Tibial nerve (tissue), 4 donors: ENCODE data around the gene TMEM176A. TPM values are rescaled to one million over a fixed set of nuclear protein-coding genes. Genes with fewer than 3 reads are reported as not detected.

Experiments
- DNase-seq, 2 donors: peaks; one replicate each; pipeline ENCODE4 v3.0.0-alpha.2; 2019; ENCODE audit warnings: low spot score in 2 of 2
- H3K27ac ChIP-seq, 4 donors: fragments of 200-600 bp; sonication (generic) in 3 of 4; one replicate each; pipeline ENCODE4 v1.5.1; 2017 to 2019; ENCODE audit warnings: mild to moderate bottlenecking in 1 of 4
- H3K27me3 ChIP-seq, 2 donors: fragments of 200-600 bp; sonication (generic) in 1 of 2; one replicate each; pipeline versions ENCODE4 v1.5.1 to v1.6.0; 2017 to 2019
- H3K36me3 ChIP-seq, 3 donors: fragments of 200-600 bp; sonication (generic); one replicate each; pipeline ENCODE4 v1.5.1; 2018 to 2019
- H3K4me1 ChIP-seq, 4 donors: fragments of 200-600 bp; sonication (generic) in 3 of 4; one replicate each; pipeline ENCODE4 v1.5.1; 2017 to 2019
- H3K4me3 ChIP-seq, 4 donors: fragments of 200-600 bp; sonication (generic) in 3 of 4; one replicate each; pipeline ENCODE4 v1.5.1; 2017 to 2019; ENCODE audit warnings: mild to moderate bottlenecking in 1 of 4, moderate library complexity in 1 of 4
- H3K9me3 ChIP-seq, 4 donors: fragments of 200-600 bp; sonication (generic) in 3 of 4; one replicate each; pipeline ENCODE4 v1.5.1; 2017 to 2019
- EP300 ChIP-seq, 2 donors: sonication (generic); formaldehyde crosslinking; IDR thresholded peaks; one replicate each; pipeline ENCODE4 v1.6.1; 2017; ENCODE audit warnings: antibody characterized with exemption in 2 of 2, mild to moderate bottlenecking in 1 of 2
- POLR2A ChIP-seq, 2 donors: fragments of 450-650 bp; IDR thresholded peaks; one replicate each; pipeline ENCODE4 v1.6.1; 2017; ENCODE audit warnings: antibody characterized with exemption in 2 of 2, mild to moderate bottlenecking in 2 of 2, moderate library complexity in 2 of 2
- WGBS, 2 donors: methylation state at CpG; one replicate each; pipeline ENCODE4 v1.1.5; 2018; 5-methylcytosine and 5-hydroxymethylcytosine counted together
- total RNA-seq, 4 donors: library from RNA; depleted of rRNA; stranded (reverse); fragments of >200 nt; gene quantifications; one replicate each; pipeline ENCODE4 v1.1.0, GENCODE V29; 2016
- TF ChIP-seq, protein P1 (sequence below), 5 experiments: fragments of 200-600 bp in 3 of 5; fragments of 450-650 bp in 2 of 5; sonication (generic) in 3 of 5; IDR thresholded peaks; one replicate each; pipeline ENCODE4 v1.5.1; 2016 to 2019; ENCODE audit warnings: antibody characterized with exemption in 5 of 5, mild to moderate bottlenecking in 3 of 5, moderate library complexity in 2 of 5

Gene TMEM176A
- total RNA-seq, 4 donors from 2014 or later = 21.8 to 62.4 (median 36.1) TPM

DNA sequence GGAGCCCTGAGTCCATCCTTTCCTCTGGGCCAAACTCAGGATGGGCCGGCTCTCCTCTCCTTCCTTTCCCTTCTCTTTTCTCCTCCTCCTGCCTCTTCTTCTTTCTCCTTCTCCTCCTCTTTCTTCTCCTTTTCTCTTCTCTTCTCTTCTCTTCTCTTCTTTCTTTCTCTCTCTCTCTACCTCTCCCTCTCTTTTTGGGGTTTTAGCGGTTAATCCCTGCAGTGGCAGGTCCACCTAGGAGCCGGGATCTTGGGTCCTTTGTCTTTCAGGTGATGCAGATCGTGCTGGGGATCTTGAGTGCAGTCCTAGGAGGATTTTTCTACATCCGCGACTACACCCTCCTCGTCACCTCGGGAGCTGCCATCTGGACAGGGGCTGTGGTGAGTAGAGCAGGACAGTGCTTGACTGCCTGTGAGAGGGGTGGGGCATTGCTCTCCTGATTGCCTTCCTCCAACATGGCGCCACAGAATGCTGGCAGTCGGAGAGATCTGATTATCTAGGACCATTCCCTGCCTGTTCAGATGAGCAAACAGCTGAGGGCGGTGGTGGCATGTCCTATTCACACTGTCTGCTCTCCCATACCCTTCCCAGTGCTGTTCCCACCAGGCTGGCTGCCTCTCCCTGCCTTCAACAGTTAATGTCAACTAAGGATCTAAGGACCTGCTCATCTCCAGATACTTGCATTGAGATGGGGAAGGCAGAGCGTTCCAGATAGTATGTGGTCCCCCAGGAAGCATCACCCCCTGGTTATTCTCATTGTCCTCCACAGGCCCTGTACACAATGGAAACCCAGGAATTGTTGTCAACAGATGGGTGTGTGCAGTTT, 1.6 kb downstream of the TMEM176A start:
- TF ChIP-seq, protein P1, sequence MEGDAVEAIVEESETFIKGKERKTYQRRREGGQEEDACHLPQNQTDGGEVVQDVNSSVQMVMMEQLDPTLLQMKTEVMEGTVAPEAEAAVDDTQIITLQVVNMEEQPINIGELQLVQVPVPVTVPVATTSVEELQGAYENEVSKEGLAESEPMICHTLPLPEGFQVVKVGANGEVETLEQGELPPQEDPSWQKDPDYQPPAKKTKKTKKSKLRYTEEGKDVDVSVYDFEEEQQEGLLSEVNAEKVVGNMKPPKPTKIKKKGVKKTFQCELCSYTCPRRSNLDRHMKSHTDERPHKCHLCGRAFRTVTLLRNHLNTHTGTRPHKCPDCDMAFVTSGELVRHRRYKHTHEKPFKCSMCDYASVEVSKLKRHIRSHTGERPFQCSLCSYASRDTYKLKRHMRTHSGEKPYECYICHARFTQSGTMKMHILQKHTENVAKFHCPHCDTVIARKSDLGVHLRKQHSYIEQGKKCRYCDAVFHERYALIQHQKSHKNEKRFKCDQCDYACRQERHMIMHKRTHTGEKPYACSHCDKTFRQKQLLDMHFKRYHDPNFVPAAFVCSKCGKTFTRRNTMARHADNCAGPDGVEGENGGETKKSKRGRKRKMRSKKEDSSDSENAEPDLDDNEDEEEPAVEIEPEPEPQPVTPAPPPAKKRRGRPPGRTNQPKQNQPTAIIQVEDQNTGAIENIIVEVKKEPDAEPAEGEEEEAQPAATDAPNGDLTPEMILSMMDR (IDR thresholded peaks at IDR 0.05) = no peak
- TF ChIP-seq EP300 (IDR thresholded peaks at IDR 0.05) (no peak), POLR2A (IDR thresholded peaks at IDR 0.05) (no peak)
- peak overlapping the region in 3 of 4 donors; percentile 37 to 60 (median 60) for H3K4me3 ChIP-seq

GRCh38 chr7:150803161-150803860, 2.7 kb downstream of the TMEM176A start:
- Histone ChIP-seq H3K4me1 (peaks cover 0 to 22% (median 6%) of the 10 kb centered on the region in 4 donors), H3K27me3 (peaks cover 0 to 26% of the 10 kb centered on the region in 2 donors), H3K36me3 (peaks cover 0 to 41% (median 0%) of the 10 kb centered on the region in 3 donors), H3K4me3 (no peak overlapping the region), H3K9me3 (peaks cover 0 to 36% (median 2%) of the 10 kb centered on the region in 4 donors), H3K27ac (peak overlapping the region in 2 of 4 donors; percentile 16 to 24)
- WGBS, 2 donors = 43 to 46% methylated on average over 10 of the region's 10 CpGs
- DNase-seq = no peak
- no peak for TF ChIP-seq POLR2A (IDR thresholded peaks at IDR 0.05)
- no peak for TF ChIP-seq EP300 (IDR thresholded peaks at IDR 0.05)
- TF ChIP-seq, protein P1 (IDR thresholded peaks at IDR 0.05) = no peak

More for the DNA sequence above, 1.6 kb downstream of the TMEM176A start:
- Histone ChIP-seq H3K9me3 (peaks cover 0 to 31% (median 2%) of the 10 kb centered on the region in 4 donors), H3K36me3 (peaks cover 0 to 41% (median 0%) of the 10 kb centered on the region in 3 donors), H3K4me1 (peaks cover 0 to 22% (median 6%) of the 10 kb centered on the region in 4 donors), H3K27ac (peak overlapping the region in 3 of 4 donors; percentile 78 to 89 (median 84)), H3K27me3 (peaks cover 0 to 31% of the 10 kb centered on the region in 2 donors)
- 71 to 91% methylated on average over 12 of the region's 12 CpGs for WGBS, 2 donors
- DNase-seq = no peak

DNA sequence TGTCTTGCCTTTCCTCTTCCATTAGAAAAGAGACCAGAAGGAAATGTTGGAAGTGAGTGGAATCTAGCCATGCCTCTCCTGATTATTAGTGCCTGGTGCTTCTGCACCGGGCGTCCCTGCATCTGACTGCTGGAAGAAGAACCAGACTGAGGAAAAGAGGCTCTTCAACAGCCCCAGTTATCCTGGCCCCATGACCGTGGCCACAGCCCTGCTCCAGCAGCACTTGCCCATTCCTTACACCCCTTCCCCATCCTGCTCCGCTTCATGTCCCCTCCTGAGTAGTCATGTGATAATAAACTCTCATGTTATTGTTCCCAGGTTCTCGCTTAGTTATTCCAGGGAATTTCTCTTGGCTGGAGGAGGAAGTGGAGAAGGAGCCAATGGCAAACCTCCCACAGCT, 4.2 kb downstream of the TMEM176A start:
- 86 to 87% methylated on average over 5 of the region's 5 CpGs for whole genome bisulfite sequencing, 2 donors
- TF ChIP-seq POLR2A (IDR thresholded peaks at IDR 0.05) (no peak), EP300 (IDR thresholded peaks at IDR 0.05) (no peak)
- TF ChIP-seq, protein P1 (IDR thresholded peaks at IDR 0.05) = no peak
- H3K27ac ChIP-seq = no peak overlapping the region
- peaks cover 0 to 22% (median 6%) of the 10 kb centered on the region in 4 donors for H3K4me1 ChIP-seq
- peaks cover 0 to 36% (median 2%) of the 10 kb centered on the region in 4 donors for H3K9me3 ChIP-seq
- no peak for DNase-seq
- peaks cover 0 to 41% (median 0%) of the 10 kb centered on the region in 3 donors for H3K36me3 ChIP-seq
- H3K27me3 ChIP-seq = peaks cover 0 to 19% of the 10 kb centered on the region in 2 donors
- no peak overlapping the region for H3K4me3 ChIP-seq

DNA sequence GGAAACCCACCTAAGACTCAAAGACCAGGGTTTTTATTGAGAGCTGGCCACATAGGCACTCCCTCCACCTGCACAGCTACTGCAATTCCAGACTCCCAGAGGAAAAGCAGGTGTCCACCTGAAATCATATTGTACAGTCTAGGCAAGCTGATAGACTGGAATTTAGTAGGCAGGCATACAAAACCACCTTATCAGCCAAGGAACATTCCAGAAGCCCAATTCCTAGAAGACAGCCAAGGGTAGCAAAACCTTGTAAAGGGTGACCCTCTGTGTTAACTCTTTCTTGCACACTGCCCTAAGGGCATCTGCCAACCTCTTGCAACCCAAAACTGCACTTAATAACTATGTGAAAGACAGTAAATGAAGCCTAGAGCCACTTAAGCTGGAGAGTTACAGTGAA, 5.3 kb downstream of the TMEM176A start:
- Histone ChIP-seq H3K27ac (no peak overlapping the region), H3K36me3 (peaks cover 0 to 41% (median 0%) of the 10 kb centered on the region in 3 donors), H3K4me3 (no peak overlapping the region), H3K4me1 (peaks cover 0 to 11% (median 5%) of the 10 kb centered on the region in 4 donors), H3K9me3 (peaks cover 0 to 36% (median 2%) of the 10 kb centered on the region in 4 donors), H3K27me3 (peaks cover 0 to 8% of the 10 kb centered on the region in 2 donors)
- TF ChIP-seq, protein P1 (IDR thresholded peaks at IDR 0.05) = no peak
- TF ChIP-seq POLR2A (IDR thresholded peaks at IDR 0.05) (no peak), EP300 (IDR thresholded peaks at IDR 0.05) (no peak)
- no peak for DNase-seq
